ENCODE results near the gene C2CD4C. TPM values are rescaled to one million over a fixed set of nuclear protein-coding genes. Genes with fewer than 3 reads are reported as not detected.

Gene C2CD4C
- polyA plus RNA-seq, 1 experiment = 0.07 TPM

GRCh38 chr19:406971-407510, 1.9 kb downstream of the C2CD4C start:
- CTCF ChIA-PET = no interaction called here
- POLR2A ChIA-PET = no interaction called here
- H3K4me3 ChIP-seq (ENCODE audit: low read depth, low read length) = no peak overlapping the region
- no peak for DNase-seq (ENCODE audit: low read depth)
- peaks cover 7% of the 10 kb centered on the region for H3K27me3 ChIP-seq (ENCODE audit: control insufficient read depth, insufficient read depth, low read length)
- TF ChIP-seq CTCF (IDR thresholded peaks at IDR 0.05; ENCODE audit: insufficient read depth, low read depth, low read length) = no peak
- H3K36me3 ChIP-seq (ENCODE audit: control insufficient read depth, insufficient read depth, low read length) = no peaks in the 10 kb centered on the region

- Histone ChIP-seq H3K4me3 (ENCODE audit: low read depth, low read length) (no peak overlapping the region), H3K27me3 (ENCODE audit: control insufficient read depth, insufficient read depth, low read length) (peaks cover 7% of the 10 kb centered on the region), H3K36me3 (ENCODE audit: control insufficient read depth, insufficient read depth, low read length) (no peaks in the 10 kb centered on the region)
- no peak for TF ChIP-seq CTCF (IDR thresholded peaks at IDR 0.05; ENCODE audit: insufficient read depth, low read depth, low read length)
- no peak for DNase-seq (ENCODE audit: low read depth)
- ChIA-PET CTCF (no interaction called here), POLR2A (no interaction called here)
These were observed 2.7 kb downstream of the C2CD4C start for GRCh38 chr19:406135-406781.

GRCh38 chr19:405121-405965, 3.6 kb downstream of the C2CD4C start:
- CTCF ChIA-PET = no interaction called here
- Histone ChIP-seq H3K36me3 (ENCODE audit: control insufficient read depth, insufficient read depth, low read length) (no peaks in the 10 kb centered on the region), H3K4me3 (ENCODE audit: low read depth, low read length) (no peak overlapping the region), H3K27me3 (ENCODE audit: control insufficient read depth, insufficient read depth, low read length) (peaks cover 7% of the 10 kb centered on the region)
- DNase-seq (ENCODE audit: low read depth) = no peak
- POLR2A ChIA-PET = no interaction called here
- TF ChIP-seq CTCF (IDR thresholded peaks at IDR 0.05; ENCODE audit: insufficient read depth, low read depth, low read length) = no peak

- POLR2A ChIA-PET = no interaction called here
- Histone ChIP-seq H3K27me3 (ENCODE audit: control insufficient read depth, insufficient read depth, low read length) (no peaks in the 10 kb centered on the region), H3K36me3 (ENCODE audit: control insufficient read depth, insufficient read depth, low read length) (no peaks in the 10 kb centered on the region), H3K4me3 (ENCODE audit: low read depth, low read length) (no peak overlapping the region)
- CTCF ChIA-PET = no interaction called here
- TF ChIP-seq CTCF (IDR thresholded peaks at IDR 0.05; ENCODE audit: insufficient read depth, low read depth, low read length) = no peak
- DNase-seq (ENCODE audit: low read depth) = no peak
These were observed 5.5 kb downstream of the C2CD4C start for GRCh38 chr19:403221-404027.

- Histone ChIP-seq H3K27me3 (ENCODE audit: control insufficient read depth, insufficient read depth, low read length) (no peaks in the 10 kb centered on the region), H3K4me3 (ENCODE audit: low read depth, low read length) (no peak overlapping the region), H3K36me3 (ENCODE audit: control insufficient read depth, insufficient read depth, low read length) (no peaks in the 10 kb centered on the region)
- TF ChIP-seq CTCF (IDR thresholded peaks at IDR 0.05; ENCODE audit: insufficient read depth, low read depth, low read length) = no peak
- DNase-seq (ENCODE audit: low read depth) = no peak
- ChIA-PET CTCF (no interaction called here), POLR2A (no interaction called here)
These were observed 6.2 kb downstream of the C2CD4C start for GRCh38 chr19:402786-403185.

Measured in BJ (cell line).